Vein endothelial cell (primary cell): ENCODE results near the gene TESPA1. TPM values are rescaled to one million over a fixed set of nuclear protein-coding genes. Genes with fewer than 3 reads are reported as not detected.

ENCODE experiments used
- total RNA-seq: library from RNA; depleted of rRNA; stranded (reverse); fragments of >200 nt; gene quantifications from 2 replicates; pipeline ENCODE4 v1.2.3, GENCODE V29; 2012

TESPA1 gene
- not detected in 2 replicates for total RNA-seq

GRCh38 chr12:54984658-54985376 lies at the start of gene TESPA1:
TSS of gene TESPA1 (minus strand) at chr12:54984762. CDS start at chr12:54974562, 10,200 bp downstream.

DNA sequence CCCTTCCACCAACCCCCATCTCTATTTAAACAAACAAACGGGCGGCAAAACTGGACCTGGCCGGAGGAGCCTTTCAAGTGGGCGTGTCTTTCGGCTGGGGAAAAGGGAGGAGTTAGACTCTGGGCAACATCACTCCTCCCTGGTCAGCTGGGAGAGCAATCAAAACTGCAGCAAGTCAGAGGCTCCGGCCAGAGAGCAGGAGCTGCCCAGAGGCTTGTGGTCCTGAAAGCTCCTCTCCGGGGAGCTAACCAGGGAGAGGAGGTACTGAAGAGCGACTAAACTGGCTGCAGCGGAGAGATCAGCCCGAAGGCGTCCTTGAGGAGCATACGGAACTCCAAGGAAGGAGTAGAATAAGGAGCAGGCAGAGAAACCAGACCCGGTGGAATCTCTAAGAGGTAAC lies 35.2 kb upstream of the TESPA1 start, which contains the start of gene NEUROD4:
Gene NEUROD4 (plus strand): TSS at position 191 of the 400 bp plus-strand sequence. CDS start 6,466 bp downstream, outside the sequence.

Other genes with a start within 250 kb of the TESPA1 start
- not detected in 2 replicates for gene MUCL1, start 130.2 kb downstream of the TESPA1 start, total RNA-seq
- not detected in 2 replicates for gene NEUROD4, start 35.2 kb upstream of the TESPA1 start, total RNA-seq
- not detected in 2 replicates for gene OR9K2, start 141.6 kb upstream of the TESPA1 start, total RNA-seq
- gene OR10A7, start 236.3 kb upstream of the TESPA1 start, total RNA-seq = not detected in 2 replicates